ENCODE results near the gene IZUMO4.

- TF ChIP-seq CTCF (IDR thresholded peaks at IDR 0.05): no peak
- no peak for TF ChIP-seq POLR2A (IDR thresholded peaks at IDR 0.05)
These were observed 39.0 kb downstream of the IZUMO4 start for GRCh38 chr19:2135474-2136402.

Measured in esophagus squamous epithelium (tissue), 4 donors.